CD4-positive, alpha-beta T cell (primary cell): ENCODE results near the gene ACSL3. TPM values are rescaled to one million over a fixed set of nuclear protein-coding genes. Genes with fewer than 3 reads are reported as not detected.

ENCODE experiments used
- ATAC-seq: fragments of 200-7000 bp; cut with Tn5 transposase; one replicate; pipeline ENCODE4 v1.10.0; 2022; ENCODE audit warnings: mild to moderate bottlenecking; ENCODE audit not compliant: poor library complexity
- CTCF ChIA-PET: fragments of 350-600 bp; sonication (Branson Sonifier 250); formaldehyde crosslinking; loops from one replicate; lab custom pipeline; 2021; ENCODE audit warnings: antibody characterized with exemption, inconsistent platforms; lab: Charles Lee
- POLR2A ChIA-PET: fragments of 350-600 bp; sonication (Branson Sonifier 250); formaldehyde crosslinking; loops from one replicate; lab custom pipeline; 2021; ENCODE audit warnings: antibody characterized with exemption, inconsistent platforms; lab: Charles Lee
- DNase-seq, 14 experiments: peaks; one replicate each; pipeline ENCODE4 v3.0.0-alpha.2; 2013 to 2020; ENCODE audit warnings: mixed read lengths in 2 of 14
- H3K27ac ChIP-seq, 2 donors: one replicate each; pipeline versions ENCODE4 v1.5.1 to v1.7.0; 2013; ENCODE audit warnings: low read length in 2 of 2, low read depth in 1 of 2, mild to moderate bottlenecking in 1 of 2
- H3K27me3 ChIP-seq, 2 experiments: 1 replicate in 1 of 2; 2 replicates in 1 of 2; pipeline versions ENCODE4 v1.6.1 to v1.7.0; 2013; ENCODE audit warnings: low read length in 2 of 2, control low read depth in 1 of 2, mild to moderate bottlenecking in 1 of 2, moderate library complexity in 1 of 2; ENCODE audit not compliant: insufficient read depth in 2 of 2, control insufficient read depth in 1 of 2
- H3K36me3 ChIP-seq: one replicate; pipeline ENCODE4 v1.6.1; 2013; ENCODE audit warnings: low read length, control low read depth; ENCODE audit not compliant: insufficient read depth
- H3K4me1 ChIP-seq: one replicate; pipeline ENCODE4 v1.6.1; 2013; ENCODE audit warnings: low read length, control low read depth; ENCODE audit not compliant: insufficient read depth
- H3K4me3 ChIP-seq: one replicate; pipeline ENCODE4 v1.5.1; 2013; ENCODE audit warnings: mild to moderate bottlenecking, low read length, moderate library complexity
- H3K9me3 ChIP-seq, 2 experiments: 1 replicate in 1 of 2; 2 replicates in 1 of 2; pipeline versions ENCODE4 v1.6.1 to v1.7.0; 2013; ENCODE audit warnings: low read length in 2 of 2, mild to moderate bottlenecking in 2 of 2, control low read depth in 1 of 2, moderate library complexity in 1 of 2; ENCODE audit not compliant: control insufficient read depth in 1 of 2, insufficient read depth in 1 of 2
- H3K27ac Mint-ChIP-seq: one replicate; pipeline ENCODE4 v1.8.0; 2020; ENCODE audit warnings: mixed read lengths
- H3K27me3 Mint-ChIP-seq: one replicate; pipeline ENCODE4 v1.8.0; 2021; ENCODE audit warnings: mixed read lengths
- H3K36me3 Mint-ChIP-seq: one replicate; pipeline ENCODE4 v1.8.0; 2021; ENCODE audit warnings: low read depth, mixed read lengths
- H3K4me1 Mint-ChIP-seq: one replicate; pipeline ENCODE4 v1.8.0; 2021; ENCODE audit warnings: low read depth, mixed read lengths
- H3K4me3 Mint-ChIP-seq: one replicate; pipeline ENCODE4 v1.8.0; 2020; ENCODE audit warnings: mild to moderate bottlenecking, mixed read lengths
- H3K9me3 Mint-ChIP-seq: one replicate; pipeline ENCODE4 v1.8.0; 2020; ENCODE audit warnings: mixed read lengths
- intact Hi-C, 2 experiments: fragments of 100-400 bp; cut with DNase I in 1 of 2; cut with micrococcal nuclease in 1 of 2; formaldehyde crosslinking; loops; one replicate each; pipeline versions ENCODE4 v1.15.1 to v1.9.0; 2023 to 2025; cut with DNase I, micrococcal nuclease
- polyA plus RNA-seq, 2 donors: library from polyadenylated mRNA; unstranded; fragments of 120-200 nt; gene quantifications; one replicate each; pipeline ENCODE4 v1.2.1, GENCODE V29; 2013
- total RNA-seq, 174 experiments: library from RNA in 2 of 174; stranded (reverse) in 2 of 174; gene quantifications; one replicate each; pipeline ENCODE4 v1.2.3 and lab custom pipeline; 2021 to 2026
- TF ChIP-seq, protein P1 (sequence below): fragments of 200-600 bp; IDR thresholded peaks from one replicate; pipeline ENCODE4 v1.8.0; 2022; ENCODE audit warnings: antibody characterized with exemption, mild to moderate bottlenecking

ACSL3 gene
- total RNA-seq, result 10 to 100 TPM; 65.5 to 66.6 TPM
- polyA plus RNA-seq (2013, experiment 1 of 2), result 19.7 TPM
- polyA plus RNA-seq (2013, experiment 2 of 2), result 20.5 TPM
- 43.7 to 151 (median 75.7) reads per million in 172 experiments for total RNA-seq (lab: John Stamatoyannopoulos, UW)

DNA sequence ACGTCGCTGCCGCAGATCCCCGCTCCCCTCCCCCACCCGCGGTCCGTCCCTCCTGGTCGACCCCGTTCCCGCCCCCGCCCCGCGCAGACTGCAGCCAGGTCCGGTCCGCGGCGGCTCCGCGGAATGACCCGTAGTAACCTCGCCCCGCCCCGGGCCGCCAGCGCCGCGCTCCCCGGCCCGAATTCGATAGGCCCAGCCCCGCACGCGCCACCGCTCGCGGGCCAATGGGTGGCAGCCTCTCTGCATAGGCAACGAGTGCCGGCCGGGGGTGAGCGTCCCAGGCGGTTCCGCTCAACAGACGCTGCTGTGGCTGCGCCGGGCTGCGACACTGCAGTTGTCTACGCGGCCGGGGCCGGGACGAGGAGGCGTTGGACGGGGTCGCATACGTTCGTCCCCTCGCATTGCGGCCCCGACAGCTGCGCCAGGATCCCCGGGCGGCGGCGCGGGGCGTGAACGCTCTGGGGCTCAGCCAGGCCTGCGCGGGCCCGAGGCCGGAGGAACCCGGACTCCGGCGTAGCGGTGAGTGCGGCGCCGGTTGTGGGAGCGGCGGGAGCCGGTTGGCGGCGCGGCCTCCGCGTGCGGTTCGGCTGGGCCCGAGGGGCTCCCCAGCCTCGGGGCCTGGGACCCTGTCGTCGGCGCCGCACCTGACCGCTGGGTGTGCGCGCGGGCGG, at the start of gene ACSL3:
ACSL3 (plus strand) TSS at position 297 of the 671 bp plus-strand sequence. CDS start 47,737 bp downstream, outside the sequence.
- ChIA-PET CTCF (no interaction called here), POLR2A (interaction anchor here (1.4 kb wide), 1 partner anchor 15 kb away, joined by 4 read pairs; no protein-coding TSS in a partner anchor)
- Mint-ChIP-seq H3K4me1 (peaks cover 13% of the 10 kb centered on the region), H3K9me3 (no peaks in the 10 kb centered on the region), H3K36me3 (peaks cover 5% of the 10 kb centered on the region), H3K4me3 (peak within 1 kb of the TSS; percentile 88), H3K27me3 (no peaks in the 10 kb centered on the region), H3K27ac (peak within 1 kb of the TSS; percentile 74)
- Histone ChIP-seq H3K4me1 (peaks cover 17% of the 10 kb centered on the region), H3K27ac (peak within 1 kb of the TSS in 1 of 2 donors; percentile 72), H3K27me3 (no peaks in the 10 kb centered on the region), H3K36me3 (no peaks in the 10 kb centered on the region), H3K9me3 (no peaks in the 10 kb centered on the region), H3K4me3 (peak within 1 kb of the TSS; percentile 76)
- intact Hi-C loops, result loop anchor here (2.0 to 5.0 kb wide), 3 partner anchors 42 to 1726 kb away; partner anchors contain the start of genes CUL3 (in 1 of the 2) and MRPL44 (in 1 of the 2)
- TF ChIP-seq, protein P1, sequence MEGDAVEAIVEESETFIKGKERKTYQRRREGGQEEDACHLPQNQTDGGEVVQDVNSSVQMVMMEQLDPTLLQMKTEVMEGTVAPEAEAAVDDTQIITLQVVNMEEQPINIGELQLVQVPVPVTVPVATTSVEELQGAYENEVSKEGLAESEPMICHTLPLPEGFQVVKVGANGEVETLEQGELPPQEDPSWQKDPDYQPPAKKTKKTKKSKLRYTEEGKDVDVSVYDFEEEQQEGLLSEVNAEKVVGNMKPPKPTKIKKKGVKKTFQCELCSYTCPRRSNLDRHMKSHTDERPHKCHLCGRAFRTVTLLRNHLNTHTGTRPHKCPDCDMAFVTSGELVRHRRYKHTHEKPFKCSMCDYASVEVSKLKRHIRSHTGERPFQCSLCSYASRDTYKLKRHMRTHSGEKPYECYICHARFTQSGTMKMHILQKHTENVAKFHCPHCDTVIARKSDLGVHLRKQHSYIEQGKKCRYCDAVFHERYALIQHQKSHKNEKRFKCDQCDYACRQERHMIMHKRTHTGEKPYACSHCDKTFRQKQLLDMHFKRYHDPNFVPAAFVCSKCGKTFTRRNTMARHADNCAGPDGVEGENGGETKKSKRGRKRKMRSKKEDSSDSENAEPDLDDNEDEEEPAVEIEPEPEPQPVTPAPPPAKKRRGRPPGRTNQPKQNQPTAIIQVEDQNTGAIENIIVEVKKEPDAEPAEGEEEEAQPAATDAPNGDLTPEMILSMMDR, result no peak
- DNase-seq (peak; percentile 82 to 94 (median 89)), ATAC-seq (peak; percentile 98)

DNA sequence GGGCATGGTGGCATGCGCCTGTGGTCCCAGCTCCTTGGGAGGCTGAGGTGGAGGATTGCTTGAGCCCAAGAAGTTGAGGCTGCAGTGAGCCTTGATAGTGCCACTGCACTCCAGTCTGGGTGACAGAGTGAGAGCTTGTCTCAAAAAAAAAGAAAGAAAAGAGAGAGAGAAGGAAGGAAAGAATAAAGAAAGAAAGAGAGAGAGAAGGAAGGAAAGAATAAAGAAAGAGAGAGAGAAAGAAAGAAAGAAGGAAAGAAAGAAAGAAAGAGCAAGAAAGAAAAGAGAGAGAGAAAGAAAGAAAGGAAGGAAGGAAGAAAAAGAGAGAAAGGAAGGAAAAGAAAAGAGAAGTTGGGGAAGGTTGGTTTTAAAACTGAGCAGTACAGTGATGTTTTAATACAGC, 49.0 kb upstream of the ACSL3 start:
- Mint-ChIP-seq H3K4me1 (no peaks in the 10 kb centered on the region), H3K4me3 (no peak overlapping the region), H3K27me3 (peaks cover 2% of the 10 kb centered on the region), H3K9me3 (no peaks in the 10 kb centered on the region), H3K36me3 (no peaks in the 10 kb centered on the region), H3K27ac (no peak overlapping the region)
- intact Hi-C loops, result no loop called here
- Histone ChIP-seq H3K27me3 (no peaks in the 10 kb centered on the region), H3K27ac (no peak overlapping the region), H3K4me3 (no peak overlapping the region), H3K36me3 (no peaks in the 10 kb centered on the region), H3K9me3 (peaks cover 0 to 7% of the 10 kb centered on the region in 2 experiments), H3K4me1 (no peaks in the 10 kb centered on the region)
- TF ChIP-seq, protein P1, result no peak
- no peak for ATAC-seq
- DNase-seq, result no peak
- ChIA-PET POLR2A (no interaction called here), CTCF (no interaction called here)

DNA sequence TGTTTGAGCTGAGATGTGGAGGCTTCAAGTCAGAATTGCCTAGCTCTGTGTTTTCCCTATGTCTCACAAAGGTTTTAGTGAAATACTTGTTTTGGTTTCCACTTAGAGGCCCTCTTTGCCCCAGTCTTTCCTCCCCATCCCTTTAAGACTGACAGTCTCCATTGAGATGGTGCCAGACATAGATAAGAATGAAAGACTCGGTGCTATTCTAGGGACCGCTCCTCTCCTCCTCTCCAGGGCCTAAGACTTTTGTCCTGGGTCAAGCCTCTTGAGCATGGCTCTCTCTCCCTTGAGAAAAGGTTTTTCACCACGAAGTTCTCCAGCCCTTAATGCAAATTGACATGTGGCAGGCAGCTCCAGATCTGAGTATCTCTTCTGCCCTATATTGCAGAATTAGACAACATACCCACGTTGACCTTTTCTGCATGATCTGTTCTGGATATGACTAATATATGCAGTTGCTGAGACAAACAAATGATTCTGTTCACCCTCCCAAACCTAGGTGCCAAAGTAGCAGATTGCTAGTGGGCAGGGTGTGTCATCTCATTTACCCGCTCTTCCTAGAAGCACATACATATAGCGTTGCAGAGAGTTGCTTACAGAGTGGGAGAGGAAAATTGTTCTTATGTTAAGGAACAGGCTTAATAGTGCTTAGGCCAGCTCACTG, 47.5 kb upstream of the ACSL3 start:
- Mint-ChIP-seq H3K27me3 (no peaks in the 10 kb centered on the region), H3K9me3 (no peaks in the 10 kb centered on the region), H3K36me3 (no peaks in the 10 kb centered on the region), H3K4me3 (no peak overlapping the region), H3K27ac (no peak overlapping the region), H3K4me1 (no peaks in the 10 kb centered on the region)
- DNase-seq (no peak), ATAC-seq (no peak)
- POLR2A ChIA-PET, result no interaction called here
- Histone ChIP-seq H3K27ac (no peak overlapping the region), H3K27me3 (no peaks in the 10 kb centered on the region), H3K36me3 (no peaks in the 10 kb centered on the region), H3K4me1 (no peaks in the 10 kb centered on the region), H3K9me3 (peaks cover 0 to 7% of the 10 kb centered on the region in 2 experiments), H3K4me3 (no peak overlapping the region)
- CTCF ChIA-PET, result no interaction called here
- TF ChIP-seq, protein P1, result no peak
- intact Hi-C loops, result no loop called here
